Measurements from ENCODE around the gene ZNF281. TPM values are rescaled to one million over a fixed set of nuclear protein-coding genes. Genes with fewer than 3 reads are reported as not detected.

The ZNF281 gene
- total RNA-seq, 1 experiment from 2014 or later: 18.8 TPM

- Histone ChIP-seq H3K36me3 (ENCODE audit: low read depth) (peaks cover 19% of the 10 kb centered on the region), H3K9me3 (ENCODE audit: insufficient read depth, low read depth) (no peaks in the 10 kb centered on the region), H3K27ac (0 out of 2 replicates have a peak overlapping the region, but pooled peaks have one; percentile 20), H3K27me3 (ENCODE audit: insufficient read depth, low read depth) (no peaks in the 10 kb centered on the region), H3K9me2 (ENCODE audit: insufficient read depth) (no peaks in the 10 kb centered on the region), H4K20me1 (ENCODE audit: insufficient read depth) (no peaks in the 10 kb centered on the region), H3F3A (ENCODE audit: insufficient read depth, low read depth) (peaks cover 12% of the 10 kb centered on the region), H3K79me2 (ENCODE audit: low read depth) (peaks cover 31% of the 10 kb centered on the region; the same call in 1 of the 2 replicates), H3K4me3 (no peak overlapping the region), H3K4me1 (replicated peaks; ENCODE audit: insufficient read depth) (no peaks in the 10 kb centered on the region), H3K4me2 (no peak overlapping the region), H2AFZ (no peak overlapping the region)
- CTCF ChIA-PET: interaction anchor here (0.6 kb wide), 1 partner anchor 353 kb away, joined by 9 read pairs; no protein-coding TSS in a partner anchor
- no TSS peak for BruUV-seq (replicated peaks)
- POLR2A ChIA-PET (ENCODE audit: unreplicated experiment): interaction anchor here (0.7 to 0.8 kb wide), 2 partner anchors 25 to 404 kb away, joined by 7 to 10 read pairs; no protein-coding TSS in a partner anchor
- DNase-seq: no peak
- TF ChIP-seq EZH2 (IDR thresholded peaks at IDR 0.05; ENCODE audit: low read depth): no peak
- TF ChIP-seq, protein P1, sequence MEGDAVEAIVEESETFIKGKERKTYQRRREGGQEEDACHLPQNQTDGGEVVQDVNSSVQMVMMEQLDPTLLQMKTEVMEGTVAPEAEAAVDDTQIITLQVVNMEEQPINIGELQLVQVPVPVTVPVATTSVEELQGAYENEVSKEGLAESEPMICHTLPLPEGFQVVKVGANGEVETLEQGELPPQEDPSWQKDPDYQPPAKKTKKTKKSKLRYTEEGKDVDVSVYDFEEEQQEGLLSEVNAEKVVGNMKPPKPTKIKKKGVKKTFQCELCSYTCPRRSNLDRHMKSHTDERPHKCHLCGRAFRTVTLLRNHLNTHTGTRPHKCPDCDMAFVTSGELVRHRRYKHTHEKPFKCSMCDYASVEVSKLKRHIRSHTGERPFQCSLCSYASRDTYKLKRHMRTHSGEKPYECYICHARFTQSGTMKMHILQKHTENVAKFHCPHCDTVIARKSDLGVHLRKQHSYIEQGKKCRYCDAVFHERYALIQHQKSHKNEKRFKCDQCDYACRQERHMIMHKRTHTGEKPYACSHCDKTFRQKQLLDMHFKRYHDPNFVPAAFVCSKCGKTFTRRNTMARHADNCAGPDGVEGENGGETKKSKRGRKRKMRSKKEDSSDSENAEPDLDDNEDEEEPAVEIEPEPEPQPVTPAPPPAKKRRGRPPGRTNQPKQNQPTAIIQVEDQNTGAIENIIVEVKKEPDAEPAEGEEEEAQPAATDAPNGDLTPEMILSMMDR (conservative IDR thresholded peaks at IDR 0.05): no peak
- intact Hi-C loops (cut with micrococcal nuclease; ENCODE audit: unreplicated experiment): no loop called here
Observed at GRCh38 chr1:200398373-200398772, 11.5 kb downstream of the ZNF281 start.

- Histone ChIP-seq H3K4me1 (replicated peaks; ENCODE audit: insufficient read depth) (no peaks in the 10 kb centered on the region), H2AFZ (no peak overlapping the region), H3K36me3 (ENCODE audit: low read depth) (no peaks in the 10 kb centered on the region), H3F3A (ENCODE audit: insufficient read depth, low read depth) (peaks cover 17% of the 10 kb centered on the region), H3K4me3 (no peak overlapping the region), H3K27me3 (ENCODE audit: insufficient read depth, low read depth) (no peaks in the 10 kb centered on the region), H3K79me2 (ENCODE audit: low read depth) (no peaks in the 10 kb centered on the region), H3K9me3 (ENCODE audit: insufficient read depth, low read depth) (no peaks in the 10 kb centered on the region), H3K27ac (no peak overlapping the region), H4K20me1 (ENCODE audit: insufficient read depth) (no peaks in the 10 kb centered on the region), H3K9me2 (ENCODE audit: insufficient read depth) (no peaks in the 10 kb centered on the region), H3K4me2 (no peak overlapping the region)
- intact Hi-C loops (cut with micrococcal nuclease; ENCODE audit: unreplicated experiment): no loop called here
- no TSS peak for BruUV-seq (replicated peaks)
- ChIA-PET CTCF (no interaction called here), POLR2A (ENCODE audit: unreplicated experiment) (interaction anchor here (0.7 kb wide), 2 partner anchors 24 to 28 kb away, joined by 3 to 4 read pairs; no protein-coding TSS in a partner anchor)
- TF ChIP-seq, protein P1 (conservative IDR thresholded peaks at IDR 0.05): no peak
- no peak for TF ChIP-seq EZH2 (IDR thresholded peaks at IDR 0.05; ENCODE audit: low read depth)
- DNase-seq: no peak
Observed at GRCh38 chr1:200392625-200393185, 17.1 kb downstream of the ZNF281 start.

- Histone ChIP-seq H3K36me3 (ENCODE audit: low read depth) (no peaks in the 10 kb centered on the region), H3K79me2 (ENCODE audit: low read depth) (no peaks in the 10 kb centered on the region), H4K20me1 (ENCODE audit: insufficient read depth) (no peaks in the 10 kb centered on the region), H3K9me2 (ENCODE audit: insufficient read depth) (no peaks in the 10 kb centered on the region), H3K4me3 (no peak overlapping the region), H2AFZ (no peak overlapping the region), H3F3A (ENCODE audit: insufficient read depth, low read depth) (peaks cover 20% of the 10 kb centered on the region), H3K4me2 (no peak overlapping the region), H3K4me1 (replicated peaks; ENCODE audit: insufficient read depth) (no peaks in the 10 kb centered on the region), H3K27ac (no peak overlapping the region), H3K27me3 (ENCODE audit: insufficient read depth, low read depth) (no peaks in the 10 kb centered on the region), H3K9me3 (ENCODE audit: insufficient read depth, low read depth) (no peaks in the 10 kb centered on the region)
- no peak for DNase-seq
- BruUV-seq (replicated peaks): no TSS peak
- no peak for TF ChIP-seq EZH2 (IDR thresholded peaks at IDR 0.05; ENCODE audit: low read depth)
- TF ChIP-seq, protein P1 (conservative IDR thresholded peaks at IDR 0.05): no peak
- CTCF ChIA-PET: no interaction called here
- POLR2A ChIA-PET (ENCODE audit: unreplicated experiment): interaction anchor here (0.7 kb wide), 2 partner anchors 23 to 27 kb away, joined by 3 to 4 read pairs; no protein-coding TSS in a partner anchor
- intact Hi-C loops (cut with micrococcal nuclease; ENCODE audit: unreplicated experiment): no loop called here
Observed at GRCh38 chr1:200391747-200392146, 18.1 kb downstream of the ZNF281 start.

Data from PC-9 (cell line).